MCF 10A (cell line): ENCODE results near the gene EBP. TPM values are rescaled to one million over a fixed set of nuclear protein-coding genes. Genes with fewer than 3 reads are reported as not detected.

Experiments used
- BruUV-seq: library from RNA; stranded (reverse); fragments of 400-500 nt; replicated peaks from 2 replicates; lab custom pipeline; 2021; lab: Mats Ljungman, UMichigan
- CTCF ChIA-PET: fragments of 300-600 bp; sonication (Branson Sonifier 250); formaldehyde crosslinking; extraction: SDS; loops from one replicate; lab custom pipeline; 2021; ENCODE audit warnings: antibody characterized with exemption, inconsistent platforms; lab: Yijun Ruan, JAX
- POLR2A ChIA-PET: fragments of 300-600, 350-650 bp; sonication (Branson Sonifier 250); formaldehyde crosslinking; extraction: SDS; loops from one replicate; lab custom pipeline; 2020; ENCODE audit warnings: antibody characterized with exemption, inconsistent platforms; lab: Yijun Ruan, JAX
- DNase-seq: peaks from one replicate; pipeline ENCODE4 v3.0.0-alpha.2; 2018; ENCODE audit not compliant: unreplicated experiment
- H3K27ac Mint-ChIP-seq: one replicate; pipeline ENCODE4 v1.8.0; 2022; ENCODE audit warnings: mild to moderate bottlenecking, low read depth, mixed read lengths; ENCODE audit not compliant: unreplicated experiment
- H3K27me3 Mint-ChIP-seq: one replicate; pipeline ENCODE4 v1.8.0; 2022; ENCODE audit warnings: mixed read lengths; ENCODE audit not compliant: insufficient read depth, unreplicated experiment
- H3K36me3 Mint-ChIP-seq: one replicate; pipeline ENCODE4 v1.8.0; 2022; ENCODE audit warnings: mild to moderate bottlenecking, moderate library complexity, mixed read lengths; ENCODE audit not compliant: insufficient read depth, unreplicated experiment
- H3K4me1 Mint-ChIP-seq: one replicate; pipeline ENCODE4 v1.8.0; 2022; ENCODE audit warnings: mixed read lengths; ENCODE audit not compliant: insufficient read depth, unreplicated experiment
- H3K4me3 Mint-ChIP-seq: one replicate; pipeline ENCODE4 v1.8.0; 2022; ENCODE audit warnings: mild to moderate bottlenecking, moderate library complexity, mixed read lengths; ENCODE audit not compliant: unreplicated experiment
- H3K9me3 Mint-ChIP-seq: one replicate; pipeline ENCODE4 v1.8.0; 2022; ENCODE audit warnings: mixed read lengths; ENCODE audit not compliant: unreplicated experiment
- intact Hi-C: fragments of 100-400 bp; cut with micrococcal nuclease; formaldehyde crosslinking; loops from 2 replicates; pipeline ENCODE4 v1.14.1; 2022
- total RNA-seq: library from RNA; stranded (reverse); gene quantifications from 2 replicates; pipeline ENCODE4 v1.2.3, GENCODE V29; 2022
- TF ChIP-seq, protein P1 (sequence below): fragments of 200-600 bp; IDR thresholded peaks from one replicate; pipeline ENCODE4 v1.8.0; 2022; ENCODE audit warnings: antibody characterized with exemption, mild to moderate bottlenecking; ENCODE audit not compliant: unreplicated experiment

Gene EBP
- total RNA-seq, 1 experiment from 2014 or later = 102 TPM

DNA sequence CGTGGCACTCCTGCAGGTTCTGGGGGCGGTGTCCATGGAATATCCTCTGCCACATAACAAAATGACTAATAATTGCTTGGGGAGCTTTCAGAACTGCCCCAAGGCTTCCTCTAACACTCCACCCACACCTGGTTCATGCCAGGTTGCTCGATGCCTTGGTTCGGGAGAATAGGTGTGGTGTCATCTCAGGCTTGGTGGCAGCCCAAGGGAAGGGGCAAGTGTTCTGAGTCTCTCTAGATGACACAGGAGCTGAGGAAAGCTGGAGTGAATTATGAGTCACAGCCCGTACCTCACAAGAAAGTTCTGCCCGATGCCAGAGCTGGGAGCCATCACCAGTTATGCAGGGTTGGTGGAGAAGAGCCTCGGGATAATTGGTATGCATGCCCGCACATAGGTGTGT lies 30.9 kb upstream of the EBP start:
- DNase-seq = peak; percentile 67

DNA sequence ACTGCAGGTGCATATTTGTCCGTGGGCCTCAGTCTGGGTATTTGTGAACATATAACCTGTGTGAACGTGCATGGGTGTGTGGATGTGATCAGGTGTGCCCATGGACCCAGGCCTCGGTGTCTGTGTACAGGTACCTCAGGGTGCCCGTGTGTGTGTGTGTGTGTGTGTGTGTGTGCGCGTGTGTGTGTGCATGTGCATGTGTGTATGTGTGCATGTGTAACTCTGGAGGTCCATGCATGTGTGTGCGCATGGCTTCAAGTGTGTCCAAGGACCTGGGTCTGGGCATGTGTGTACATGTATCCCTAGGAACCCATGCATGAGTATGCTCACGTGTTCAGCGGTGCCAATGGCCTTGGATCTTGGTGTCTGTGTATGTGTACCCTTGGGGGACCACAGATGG lies 29.8 kb upstream of the EBP start:
- POLR2A ChIA-PET = no interaction called here
- H3K9me3 Mint-ChIP-seq = no peaks in the 10 kb centered on the region
- H3K4me3 Mint-ChIP-seq = no peak overlapping the region
- CTCF ChIA-PET = no interaction called here
- H3K27me3 Mint-ChIP-seq = no peaks in the 10 kb centered on the region
- H3K27ac Mint-ChIP-seq = no peak overlapping the region
- no TSS peak for BruUV-seq
- DNase-seq = no peak
- H3K36me3 Mint-ChIP-seq = peaks cover 5% of the 10 kb centered on the region
- TF ChIP-seq, protein P1, sequence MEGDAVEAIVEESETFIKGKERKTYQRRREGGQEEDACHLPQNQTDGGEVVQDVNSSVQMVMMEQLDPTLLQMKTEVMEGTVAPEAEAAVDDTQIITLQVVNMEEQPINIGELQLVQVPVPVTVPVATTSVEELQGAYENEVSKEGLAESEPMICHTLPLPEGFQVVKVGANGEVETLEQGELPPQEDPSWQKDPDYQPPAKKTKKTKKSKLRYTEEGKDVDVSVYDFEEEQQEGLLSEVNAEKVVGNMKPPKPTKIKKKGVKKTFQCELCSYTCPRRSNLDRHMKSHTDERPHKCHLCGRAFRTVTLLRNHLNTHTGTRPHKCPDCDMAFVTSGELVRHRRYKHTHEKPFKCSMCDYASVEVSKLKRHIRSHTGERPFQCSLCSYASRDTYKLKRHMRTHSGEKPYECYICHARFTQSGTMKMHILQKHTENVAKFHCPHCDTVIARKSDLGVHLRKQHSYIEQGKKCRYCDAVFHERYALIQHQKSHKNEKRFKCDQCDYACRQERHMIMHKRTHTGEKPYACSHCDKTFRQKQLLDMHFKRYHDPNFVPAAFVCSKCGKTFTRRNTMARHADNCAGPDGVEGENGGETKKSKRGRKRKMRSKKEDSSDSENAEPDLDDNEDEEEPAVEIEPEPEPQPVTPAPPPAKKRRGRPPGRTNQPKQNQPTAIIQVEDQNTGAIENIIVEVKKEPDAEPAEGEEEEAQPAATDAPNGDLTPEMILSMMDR = no peak
- H3K4me1 Mint-ChIP-seq = peaks cover 25% of the 10 kb centered on the region
- intact Hi-C loops = loop anchor here (5.0 kb wide), 1 partner anchor 465 kb away; no protein-coding TSS in a partner anchor

More for the DNA sequence above, 30.9 kb upstream of the EBP start:
- H3K4me3 Mint-ChIP-seq = peak overlapping the region; percentile 24
- H3K27me3 Mint-ChIP-seq = no peaks in the 10 kb centered on the region
- intact Hi-C loops = loop anchor here (5.0 kb wide), 1 partner anchor 463 kb away; no protein-coding TSS in a partner anchor
- H3K4me1 Mint-ChIP-seq = peaks cover 25% of the 10 kb centered on the region
- peaks cover 8% of the 10 kb centered on the region for H3K36me3 Mint-ChIP-seq
- TF ChIP-seq, protein P1 = no peak
- no TSS peak for BruUV-seq
- ChIA-PET CTCF (interaction anchor here (0.6 to 1.8 kb wide), 2 partner anchors 408 to 1615 kb away, joined by 3 to 7 read pairs; no protein-coding TSS in a partner anchor), POLR2A (interaction anchor here (0.6 to 2.0 kb wide), 13 partner anchors 14 to 1652 kb away, joined by 3 to 22 read pairs (median 4); partner anchors contain the start of genes EBP, FTSJ1, RBM3 and TBC1D25)
- H3K9me3 Mint-ChIP-seq = no peaks in the 10 kb centered on the region
- H3K27ac Mint-ChIP-seq = peak overlapping the region; percentile 44

DNA sequence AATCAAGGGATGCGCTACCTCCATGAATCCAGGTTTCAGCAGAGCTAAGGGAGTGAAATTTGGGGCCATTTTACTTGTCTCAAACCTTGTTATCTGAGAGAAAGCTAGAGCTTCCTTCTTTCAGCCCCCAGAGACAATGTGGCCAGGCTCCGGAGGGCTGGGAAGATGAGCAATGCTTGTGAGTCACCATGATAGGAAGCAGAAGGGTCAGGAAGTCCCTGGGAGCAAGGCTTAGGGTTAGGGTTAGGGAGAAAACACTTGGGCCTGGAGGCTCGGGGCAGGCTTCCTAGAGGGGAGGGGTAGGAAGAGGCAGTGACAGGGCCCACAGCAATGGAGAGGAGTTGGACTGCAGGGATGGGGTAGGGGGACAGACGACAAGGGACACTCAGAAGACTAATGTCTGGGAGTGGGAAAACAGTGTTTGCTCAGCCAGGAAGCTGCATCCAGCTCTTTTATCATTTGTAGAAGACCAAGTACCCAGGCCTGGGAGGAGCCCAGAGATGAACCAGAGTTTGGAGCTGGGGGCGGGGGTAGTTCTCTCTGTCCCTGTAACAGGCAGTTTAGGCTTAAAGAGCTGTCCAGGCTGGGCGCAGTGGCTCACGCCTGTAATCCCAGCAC lies 29.2 kb upstream of the EBP start:
- Mint-ChIP-seq H3K4me1 (peaks cover 21% of the 10 kb centered on the region), H3K36me3 (no peaks in the 10 kb centered on the region), H3K4me3 (no peak overlapping the region), H3K27ac (peak overlapping the region; percentile 4), H3K9me3 (no peaks in the 10 kb centered on the region), H3K27me3 (no peaks in the 10 kb centered on the region)
- no TSS peak for BruUV-seq
- CTCF ChIA-PET = no interaction called here
- intact Hi-C loops = loop anchor here (5.0 kb wide), 1 partner anchor 465 kb away; no protein-coding TSS in a partner anchor
- TF ChIP-seq, protein P1 = no peak
- POLR2A ChIA-PET = no interaction called here
- peak; percentile 36 for DNase-seq

DNA sequence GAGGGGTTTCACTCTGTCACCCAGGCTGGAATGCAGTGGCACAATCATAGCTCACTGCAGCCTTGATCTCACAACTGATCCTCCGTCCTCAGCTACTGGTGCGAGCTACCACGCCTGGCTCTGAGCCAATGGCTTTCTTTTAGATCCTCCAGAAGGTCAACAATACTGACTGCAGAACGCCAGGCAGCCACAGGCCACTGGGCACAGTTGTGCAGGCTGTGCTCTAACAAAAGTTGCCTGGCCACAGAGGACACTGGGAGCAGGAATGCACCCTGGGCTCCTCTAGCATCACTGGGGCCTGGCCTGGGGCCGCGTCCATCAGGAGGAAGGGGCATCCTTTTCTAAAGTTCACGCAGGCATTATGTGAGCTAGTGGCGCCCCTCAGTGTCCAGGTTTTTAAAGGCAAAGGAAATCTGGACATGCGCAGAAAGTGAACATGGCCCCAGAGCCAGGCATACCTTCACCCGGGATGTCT lies 27.7 kb upstream of the EBP start:
- Mint-ChIP-seq H3K4me3 (no peak overlapping the region), H3K9me3 (no peaks in the 10 kb centered on the region), H3K27ac (no peak overlapping the region), H3K4me1 (peaks cover 26% of the 10 kb centered on the region), H3K36me3 (no peaks in the 10 kb centered on the region), H3K27me3 (no peaks in the 10 kb centered on the region)
- intact Hi-C loops = loop anchor here (1.0 to 5.0 kb wide), 2 partner anchors 411 to 467 kb away; no protein-coding TSS in a partner anchor
- ChIA-PET CTCF (interaction anchor here (0.6 to 1.9 kb wide), 7 partner anchors 13 to 467 kb away, joined by 3 to 5 read pairs (median 4); no protein-coding TSS in a partner anchor), POLR2A (no interaction called here)
- DNase-seq = peak; percentile 57
- TF ChIP-seq, protein P1 = peak; percentile 33
- no TSS peak for BruUV-seq
